ENCODE measurements around the gene ST8SIA6.
A peak's percentile ranks its signal among the peaks of the same experiment; 100 is the strongest.
"Not testable (repeated sequence)": the region's sequence is repeated elsewhere in the genome, so short reads cannot be mapped to it uniquely, and the experiment has no call there.

The ST8SIA6 gene

GRCh38 chr10:17415046-17415658 lies 39.2 kb downstream of the ST8SIA6 start:
- DNase-seq (ENCODE audit: low spot score in 2 of 2) = no peak
- no peaks in the 10 kb centered on the region for H3K36me3 Mint-ChIP-seq (ENCODE audit: insufficient read depth)
- H3K27me3 Mint-ChIP-seq = no peaks in the 10 kb centered on the region
- H3K4me1 Mint-ChIP-seq = peaks cover 18% of the 10 kb centered on the region
- ATAC-seq (replicated peaks; ENCODE audit: extremely low read depth, poor library complexity, severe bottlenecking) = no peak
- peak overlapping the region; percentile 39 for H3K27ac Mint-ChIP-seq (ENCODE audit: low read depth)
- H3K4me3 Mint-ChIP-seq = no peak overlapping the region
- H3K9me3 Mint-ChIP-seq = no peaks in the 10 kb centered on the region

- DNase-seq (ENCODE audit: low spot score in 2 of 2) (no peak), ATAC-seq (replicated peaks; ENCODE audit: extremely low read depth, poor library complexity, severe bottlenecking) (no peak)
- Mint-ChIP-seq H3K4me1 (peaks cover 23% of the 10 kb centered on the region), H3K27me3 (no peaks in the 10 kb centered on the region), H3K36me3 (ENCODE audit: insufficient read depth) (no peaks in the 10 kb centered on the region), H3K9me3 (no peaks in the 10 kb centered on the region), H3K4me3 (no peak overlapping the region), H3K27ac (ENCODE audit: low read depth) (peak overlapping the region; percentile 39)
Measured at GRCh38 chr10:17414484-17414883, 39.9 kb downstream of the ST8SIA6 start.

- no peak overlapping the region for H3K27ac Mint-ChIP-seq (ENCODE audit: low read depth)
- H3K4me3 Mint-ChIP-seq = no peak overlapping the region
- DNase-seq (ENCODE audit: low spot score in 2 of 2) (no peak), ATAC-seq (replicated peaks; ENCODE audit: extremely low read depth, poor library complexity, severe bottlenecking) (no peak)
- H3K27me3 Mint-ChIP-seq = no peaks in the 10 kb centered on the region
- H3K9me3 Mint-ChIP-seq = no peaks in the 10 kb centered on the region
- no peaks in the 10 kb centered on the region for H3K36me3 Mint-ChIP-seq (ENCODE audit: insufficient read depth)
- H3K4me1 Mint-ChIP-seq = peaks cover 29% of the 10 kb centered on the region
Measured at GRCh38 chr10:17413876-17414275, 40.5 kb downstream of the ST8SIA6 start.

GRCh38 chr10:17412323-17412722 lies 42.1 kb downstream of the ST8SIA6 start:
- Mint-ChIP-seq H3K36me3 (ENCODE audit: insufficient read depth) (no peaks in the 10 kb centered on the region), H3K9me3 (no peaks in the 10 kb centered on the region), H3K27ac (ENCODE audit: low read depth) (peak overlapping the region; percentile 32), H3K4me3 (no peak overlapping the region), H3K27me3 (no peaks in the 10 kb centered on the region), H3K4me1 (peaks cover 29% of the 10 kb centered on the region)
- ATAC-seq (replicated peaks; ENCODE audit: extremely low read depth, poor library complexity, severe bottlenecking) (no peak), DNase-seq (ENCODE audit: low spot score in 2 of 2) (no peak)

- Mint-ChIP-seq H3K27me3 (no peaks in the 10 kb centered on the region), H3K36me3 (ENCODE audit: insufficient read depth) (no peaks in the 10 kb centered on the region), H3K9me3 (no peaks in the 10 kb centered on the region), H3K27ac (ENCODE audit: low read depth) (no peak overlapping the region), H3K4me1 (peaks cover 17% of the 10 kb centered on the region), H3K4me3 (no peak overlapping the region)
- DNase-seq (ENCODE audit: low spot score in 2 of 2) (no peak), ATAC-seq (replicated peaks; ENCODE audit: extremely low read depth, poor library complexity, severe bottlenecking) (no peak)
Measured at GRCh38 chr10:17410907-17411306, 43.5 kb downstream of the ST8SIA6 start.

GRCh38 chr10:17409170-17409733 lies 45.1 kb downstream of the ST8SIA6 start:
- DNase-seq (ENCODE audit: low spot score in 2 of 2) (no peak), ATAC-seq (replicated peaks; ENCODE audit: extremely low read depth, poor library complexity, severe bottlenecking) (no peak)
- peak overlapping the region; percentile 25 for H3K27ac Mint-ChIP-seq (ENCODE audit: low read depth)
- H3K36me3 Mint-ChIP-seq (ENCODE audit: insufficient read depth) = no peaks in the 10 kb centered on the region
- no peaks in the 10 kb centered on the region for H3K27me3 Mint-ChIP-seq
- no peaks in the 10 kb centered on the region for H3K9me3 Mint-ChIP-seq
- H3K4me1 Mint-ChIP-seq = peaks cover 12% of the 10 kb centered on the region
- H3K4me3 Mint-ChIP-seq = no peak overlapping the region

GRCh38 chr10:17407047-17407446 lies 47.3 kb downstream of the ST8SIA6 start:
- H3K9me3 Mint-ChIP-seq = no peaks in the 10 kb centered on the region
- H3K4me3 Mint-ChIP-seq = no peak overlapping the region
- no peak overlapping the region for H3K27ac Mint-ChIP-seq (ENCODE audit: low read depth)
- DNase-seq (ENCODE audit: low spot score in 2 of 2) (no peak), ATAC-seq (replicated peaks; ENCODE audit: extremely low read depth, poor library complexity, severe bottlenecking) (no peak)
- no peaks in the 10 kb centered on the region for H3K36me3 Mint-ChIP-seq (ENCODE audit: insufficient read depth)
- peaks cover 12% of the 10 kb centered on the region for H3K4me1 Mint-ChIP-seq
- H3K27me3 Mint-ChIP-seq = no peaks in the 10 kb centered on the region

- Mint-ChIP-seq H3K4me1 (peaks cover 12% of the 10 kb centered on the region), H3K9me3 (no peaks in the 10 kb centered on the region), H3K27me3 (no peaks in the 10 kb centered on the region), H3K4me3 (no peak overlapping the region), H3K27ac (ENCODE audit: low read depth) (no peak overlapping the region), H3K36me3 (ENCODE audit: insufficient read depth) (no peaks in the 10 kb centered on the region)
- no peak for DNase-seq (ENCODE audit: low spot score in 2 of 2)
- ATAC-seq (replicated peaks; ENCODE audit: extremely low read depth, poor library complexity, severe bottlenecking) = no peak
Measured at GRCh38 chr10:17406036-17406834, 48.2 kb downstream of the ST8SIA6 start.

GRCh38 chr10:17403161-17403560 lies 51.2 kb downstream of the ST8SIA6 start:
- no peaks in the 10 kb centered on the region for H3K9me3 Mint-ChIP-seq
- H3K4me3 Mint-ChIP-seq = no peak overlapping the region
- no peak for ATAC-seq (replicated peaks; ENCODE audit: extremely low read depth, poor library complexity, severe bottlenecking)
- no peak for DNase-seq (ENCODE audit: low spot score in 2 of 2)
- H3K27me3 Mint-ChIP-seq = no peaks in the 10 kb centered on the region
- H3K27ac Mint-ChIP-seq (ENCODE audit: low read depth) = no peak overlapping the region
- H3K36me3 Mint-ChIP-seq (ENCODE audit: insufficient read depth) = no peaks in the 10 kb centered on the region
- no peaks in the 10 kb centered on the region for H3K4me1 Mint-ChIP-seq

GRCh38 chr10:17402040-17402439 lies 52.4 kb downstream of the ST8SIA6 start:
- ATAC-seq (replicated peaks; ENCODE audit: extremely low read depth, poor library complexity, severe bottlenecking); H3K27me3 Mint-ChIP-seq; H3K36me3 Mint-ChIP-seq (ENCODE audit: insufficient read depth); H3K4me1 Mint-ChIP-seq; H3K9me3 Mint-ChIP-seq; H3K27ac Mint-ChIP-seq (ENCODE audit: low read depth); H3K4me3 Mint-ChIP-seq; DNase-seq (ENCODE audit: low spot score in 2 of 2): not testable (repeated sequence)

- no peaks in the 10 kb centered on the region for H3K27me3 Mint-ChIP-seq
- no peaks in the 10 kb centered on the region for H3K36me3 Mint-ChIP-seq (ENCODE audit: insufficient read depth)
- ATAC-seq (replicated peaks; ENCODE audit: extremely low read depth, poor library complexity, severe bottlenecking) = no peak
- H3K27ac Mint-ChIP-seq (ENCODE audit: low read depth) = no peak overlapping the region
- DNase-seq (ENCODE audit: low spot score in 2 of 2) = no peak
- H3K9me3 Mint-ChIP-seq = no peaks in the 10 kb centered on the region
- peaks cover 9% of the 10 kb centered on the region for H3K4me1 Mint-ChIP-seq
- no peak overlapping the region for H3K4me3 Mint-ChIP-seq
Measured at GRCh38 chr10:17396004-17396403, 58.4 kb downstream of the ST8SIA6 start.

- Mint-ChIP-seq H3K4me1 (peaks cover 9% of the 10 kb centered on the region), H3K4me3 (no peak overlapping the region), H3K27ac (ENCODE audit: low read depth) (no peak overlapping the region), H3K36me3 (ENCODE audit: insufficient read depth) (no peaks in the 10 kb centered on the region), H3K9me3 (no peaks in the 10 kb centered on the region), H3K27me3 (no peaks in the 10 kb centered on the region)
- no peak for DNase-seq (ENCODE audit: low spot score in 2 of 2)
- ATAC-seq (replicated peaks; ENCODE audit: extremely low read depth, poor library complexity, severe bottlenecking) = no peak
Measured at GRCh38 chr10:17394854-17395253, 59.5 kb downstream of the ST8SIA6 start.

Measured in central memory CD8-positive, alpha-beta T cell (primary cell).